ENCODE measurements around the gene MAP3K8. TPM values are rescaled to one million over a fixed set of nuclear protein-coding genes. Genes with fewer than 3 reads are reported as not detected.

The MAP3K8 gene
- total and polyA plus RNA-seq, 9 of the 15 experiments (the other 6 are each of a cell fraction or from before 2014, with no cell fraction given) = 6.9 to 23.6 (median 13.6) TPM

- ChIA-PET POLR2A (interaction anchor here (0.9 to 1.4 kb wide), 2 partner anchors 14 to 24 kb away, joined by 3 read pairs; no protein-coding TSS in a partner anchor), CTCF (ENCODE audit: low intra/inter-chr PET ratio) (interaction anchor here (0.6 kb wide), 1 partner anchor 13 kb away, joined by 6 read pairs; no protein-coding TSS in a partner anchor)
- Histone ChIP-seq H3K27me3 (ENCODE audit: control insufficient read depth in 2 of 2, insufficient read depth in 2 of 2, low read length in 2 of 2) (no peaks in the 10 kb centered on the region), H3K79me2 (ENCODE audit: control insufficient read depth, insufficient read depth, low read length) (no peaks in the 10 kb centered on the region), H3K4me1 (replicated peaks in 1 of 2; ENCODE audit: control insufficient read depth in 2 of 2, insufficient read depth in 2 of 2, low read length in 2 of 2) (no peaks in the 10 kb centered on the region), H3K4me2 (ENCODE audit: insufficient read depth, low read length) (no peak overlapping the region), H3K4me3 (no peak overlapping the region), H2AFZ (ENCODE audit: low read depth, low read length) (no peak overlapping the region), H3K9me3 (replicated peaks; ENCODE audit: control insufficient read depth, insufficient read depth, low read depth, low read length) (no peaks in the 10 kb centered on the region), H4K20me1 (replicated peaks; ENCODE audit: control insufficient read depth, insufficient read depth, low read length) (no peaks in the 10 kb centered on the region), H3K9ac (ENCODE audit: insufficient read depth in 1 of 2, low read depth in 2 of 2, low read length in 2 of 2) (no peak overlapping the region), H3K9me1 (ENCODE audit: control insufficient read depth, insufficient read depth, low read length) (no peaks in the 10 kb centered on the region), H3K27ac (ENCODE audit: extremely low read depth, low read depth, low read length) (no peak overlapping the region), H3K36me3 (ENCODE audit: control insufficient read depth, insufficient read depth, low read length) (no peaks in the 10 kb centered on the region)
- DNase-seq (ENCODE audit: extremely low read depth in 1 of 4, low spot score in 3 of 4) (no peak), ATAC-seq (no peak), FAIRE-seq (no peak)
- in situ Hi-C loops (cut with MboI) = no loop called here
- intact Hi-C loops (cut with micrococcal nuclease) = no loop called here
- BruUV-seq (replicated peaks) = no TSS peak
- no peak for TF ChIP-seq RBFOX2 (IDR thresholded peaks at IDR 0.05; ENCODE audit: low read depth, low read length)
- TF ChIP-seq SPI1 (IDR thresholded peaks at IDR 0.05; ENCODE audit: borderline replicate concordance, low read depth, low read length) = peak; percentile 20; the same call in 1 of the 2 replicates
- WGBS (ENCODE audit: insufficient coverage, low coverage, missing lambda C conversion rate) = 11% methylated on average over 3 of the region's 4 CpGs
These were observed 33.8 kb downstream of the MAP3K8 start for GRCh38 chr10:30467651-30468338.

- FAIRE-seq = no peak
- POLR2A ChIA-PET = interaction anchor here (0.9 to 2.2 kb wide), 3 partner anchors 9 to 57 kb away, joined by 4 to 6 read pairs (median 4); no protein-coding TSS in a partner anchor
- no peak for TF ChIP-seq CTBP1 (IDR thresholded peaks at IDR 0.05; ENCODE audit: borderline replicate concordance)
- no peak for TF ChIP-seq YY1 (IDR thresholded peaks at IDR 0.05; ENCODE audit: borderline replicate concordance in 1 of 3, control insufficient read depth in 1 of 3, extremely low read depth in 1 of 3, insufficient read depth in 3 of 3, insufficient read length in 1 of 3, insufficient replicate concordance in 2 of 3, low read depth in 1 of 3, low read length in 2 of 3)
- no peak for TF ChIP-seq HNRNPH1 (optimal IDR thresholded peaks at IDR 0.05; ENCODE audit: low read depth, low read length)
- TF ChIP-seq PYGO2 (tag; IDR thresholded peaks at IDR 0.05) = no peak
- no peak for TF ChIP-seq NR2C2 (CRISPR knock-in tag; IDR thresholded peaks at IDR 0.05)
- TF ChIP-seq NR2C2 (tag; IDR thresholded peaks at IDR 0.05) = no peak
- no peak for TF ChIP-seq POLR3G (IDR thresholded peaks at IDR 0.05; ENCODE audit: extremely low read depth, insufficient read length, insufficient replicate concordance)
- no peak for TF ChIP-seq ZC3H8 (IDR thresholded peaks at IDR 0.05)
- TF ChIP-seq KLF6 (CRISPR knock-in tag; IDR thresholded peaks at IDR 0.05; ENCODE audit: borderline replicate concordance) = no peak
- no peak for TF ChIP-seq ZC3H4 (CRISPR knock-in tag; IDR thresholded peaks at IDR 0.05; ENCODE audit: borderline replicate concordance)
- no peak for TF ChIP-seq MECOM (CRISPR knock-in tag; IDR thresholded peaks at IDR 0.05)
- TF ChIP-seq USF1 (CRISPR knock-in tag; IDR thresholded peaks at IDR 0.05) = no peak
These were observed 38.6 kb downstream of the MAP3K8 start for GRCh38 chr10:30472414-30473155.

More at GRCh38 chr10:30472414-30473155, 38.6 kb downstream of the MAP3K8 start:
- Histone ChIP-seq H3K79me2 (ENCODE audit: control insufficient read depth, insufficient read depth, low read length) (no peaks in the 10 kb centered on the region), H3K27me3 (ENCODE audit: control insufficient read depth in 2 of 2, insufficient read depth in 2 of 2, low read length in 2 of 2) (no peaks in the 10 kb centered on the region), H3K9me3 (replicated peaks; ENCODE audit: control insufficient read depth, insufficient read depth, low read depth, low read length) (no peaks in the 10 kb centered on the region), H3K4me3 (no peak overlapping the region), H4K20me1 (replicated peaks; ENCODE audit: control insufficient read depth, insufficient read depth, low read length) (no peaks in the 10 kb centered on the region), H3K9me1 (ENCODE audit: control insufficient read depth, insufficient read depth, low read length) (no peaks in the 10 kb centered on the region), H3K9ac (ENCODE audit: insufficient read depth in 1 of 2, low read depth in 2 of 2, low read length in 2 of 2) (no peak overlapping the region), H3K27ac (ENCODE audit: extremely low read depth, low read depth, low read length) (no peak overlapping the region), H3K4me2 (ENCODE audit: insufficient read depth, low read length) (no peak overlapping the region), H3K36me3 (ENCODE audit: control insufficient read depth, insufficient read depth, low read length) (no peaks in the 10 kb centered on the region), H3K4me1 (replicated peaks in 1 of 2; ENCODE audit: control insufficient read depth in 2 of 2, insufficient read depth in 2 of 2, low read length in 2 of 2) (no peaks in the 10 kb centered on the region), H2AFZ (ENCODE audit: low read depth, low read length) (0 out of 2 replicates have a peak overlapping the region, but pooled peaks have one; percentile 9)
- CTCF ChIA-PET (ENCODE audit: low intra/inter-chr PET ratio) = no interaction called here
- no TSS peak for BruUV-seq (replicated peaks)
- DNase-seq (ENCODE audit: extremely low read depth in 1 of 4, low spot score in 3 of 4) = no peak
- in situ Hi-C loops (cut with MboI) = no loop called here
- 38% methylated on average over 4 of the region's 4 CpGs for WGBS (ENCODE audit: insufficient coverage, low coverage, missing lambda C conversion rate)
- no peak for ATAC-seq
- intact Hi-C loops (cut with micrococcal nuclease) = no loop called here
